Activated CD4-positive, alpha-beta T cell treated with anti-CD3 and anti-CD28 coated beads, Interleukin-2, Interleukin-4, amounts not matched to agents 100 ng/mL and 50 ng/mL, durations not matched to agents 16 hours and 8 hours (primary cell): Measurements from ENCODE around the gene CYP11A1.
A peak's percentile ranks its signal among the peaks of the same experiment; 100 is the strongest.

Experiments used
- DNase-seq: peaks from one replicate; pipeline ENCODE4 v3.0.0-alpha.2; 2020; ENCODE audit warnings: low spot score

The CYP11A1 gene

GRCh38 chr15:74367296-74367854 lies at the start of gene CYP11A1:
Gene CYP11A1 (minus strand): TSS chr15:74367646. CDS start chr15:74367585, 61 bp downstream.
- no peak for DNase-seq

GRCh38 chr15:74417225-74417624 lies 49.8 kb upstream of the CYP11A1 start:
- DNase-seq: no peak

DNA sequence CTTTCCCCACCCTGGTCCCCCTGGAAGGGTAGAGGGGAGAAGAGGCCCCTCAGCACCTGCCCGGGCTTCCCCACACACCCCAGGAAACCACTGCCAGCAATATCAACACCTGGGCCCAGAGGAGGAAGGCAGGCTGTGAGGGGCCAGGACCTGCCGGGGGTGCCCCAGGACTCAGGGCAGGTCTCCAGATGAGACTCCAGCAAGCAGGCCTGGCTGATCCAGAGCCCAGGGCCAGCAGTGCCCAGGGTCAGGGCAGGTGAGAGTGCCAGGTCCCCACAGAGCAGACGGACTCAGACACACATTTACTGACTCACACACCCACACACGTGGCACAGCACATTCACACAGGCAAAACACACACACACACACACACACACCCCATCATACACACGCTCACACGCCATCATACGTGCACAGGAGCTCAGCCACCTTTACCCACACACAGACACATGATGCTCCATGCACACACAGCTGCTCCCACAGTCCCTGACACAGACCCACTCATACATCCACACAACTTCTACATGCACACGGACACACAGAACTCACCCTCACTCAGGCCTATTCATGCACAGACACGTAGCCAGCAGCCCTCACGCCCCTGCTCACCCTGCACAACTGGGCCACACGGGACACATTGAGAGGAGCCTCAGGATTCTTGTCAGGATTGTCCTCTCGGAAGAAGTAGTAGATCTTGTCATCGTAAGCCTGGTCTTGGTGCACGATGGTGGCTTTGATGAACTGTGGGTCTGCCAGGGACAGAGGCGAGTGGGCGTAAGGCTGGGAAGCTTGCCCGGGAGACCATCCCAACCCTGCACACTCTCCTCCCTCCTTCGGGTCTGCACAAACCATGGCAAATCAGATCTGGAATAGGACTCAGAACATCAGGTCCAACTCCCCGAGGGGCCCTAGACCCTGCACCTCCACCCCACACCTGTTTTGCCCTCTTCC lies 48.8 kb upstream of the CYP11A1 start:
- DNase-seq: no peak

DNA sequence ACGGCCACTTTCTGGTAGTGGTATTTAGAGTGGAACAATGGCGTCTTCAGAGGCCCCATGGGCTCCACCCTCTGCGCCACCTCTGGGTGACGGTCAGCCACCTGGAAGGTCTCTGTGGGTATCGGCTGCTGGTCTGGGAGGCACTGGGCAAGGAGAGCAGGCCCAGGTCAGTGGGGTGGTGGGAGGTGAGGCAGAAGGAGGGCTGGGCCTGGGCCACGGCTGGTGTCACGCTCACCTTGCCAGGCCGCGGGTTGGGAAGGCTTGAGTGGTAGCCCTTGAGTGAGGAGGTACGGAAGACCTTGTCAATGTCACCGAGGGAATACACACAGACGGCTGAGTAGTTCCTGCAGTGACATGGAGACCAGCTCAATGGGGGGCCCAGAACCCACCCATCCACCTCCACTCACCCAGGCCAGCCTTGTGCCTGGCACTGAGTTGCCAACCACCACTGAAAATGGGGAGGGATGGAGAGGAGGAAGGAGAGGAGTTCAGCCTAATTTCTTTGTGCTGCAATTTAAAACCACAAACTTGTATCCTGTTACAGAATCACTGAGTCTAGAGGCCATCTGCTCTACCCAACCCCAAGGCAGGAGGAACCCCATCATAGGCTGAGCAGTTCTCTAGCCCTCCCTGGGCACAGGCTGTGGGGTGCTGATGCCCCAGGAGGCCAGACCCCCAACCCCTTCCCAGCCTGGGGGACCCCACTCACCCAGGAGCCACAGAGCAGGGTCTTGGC lies 47.3 kb upstream of the CYP11A1 start:
- DNase-seq: no peak

GRCh38 chr15:74414081-74414580 lies 46.7 kb upstream of the CYP11A1 start:
- no peak for DNase-seq

GRCh38 chr15:74413350-74414080 lies 46.1 kb upstream of the CYP11A1 start:
- no peak for DNase-seq

DNA sequence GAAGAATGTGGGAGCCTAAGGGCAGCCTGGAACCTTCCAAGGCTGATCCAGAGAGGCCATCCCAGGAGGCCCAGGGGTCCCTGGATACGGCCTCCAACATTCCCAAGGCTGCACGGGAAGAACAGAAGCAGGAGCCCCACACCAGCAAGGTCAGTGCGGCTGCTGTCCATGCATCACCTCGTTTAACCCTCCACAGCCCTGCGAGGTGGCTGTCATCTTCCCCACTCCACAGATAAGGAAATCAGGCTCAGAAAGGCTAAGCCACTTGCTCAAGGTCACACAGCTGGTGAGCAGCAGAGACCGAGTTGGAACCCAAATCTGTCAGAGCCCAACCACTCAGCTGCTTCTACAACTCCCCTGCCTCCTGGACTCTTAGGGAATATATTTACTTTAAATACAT lies 44.7 kb upstream of the CYP11A1 start:
- no peak for DNase-seq

GRCh38 chr15:74411686-74412085 lies 44.2 kb upstream of the CYP11A1 start:
- DNase-seq: no peak

DNA sequence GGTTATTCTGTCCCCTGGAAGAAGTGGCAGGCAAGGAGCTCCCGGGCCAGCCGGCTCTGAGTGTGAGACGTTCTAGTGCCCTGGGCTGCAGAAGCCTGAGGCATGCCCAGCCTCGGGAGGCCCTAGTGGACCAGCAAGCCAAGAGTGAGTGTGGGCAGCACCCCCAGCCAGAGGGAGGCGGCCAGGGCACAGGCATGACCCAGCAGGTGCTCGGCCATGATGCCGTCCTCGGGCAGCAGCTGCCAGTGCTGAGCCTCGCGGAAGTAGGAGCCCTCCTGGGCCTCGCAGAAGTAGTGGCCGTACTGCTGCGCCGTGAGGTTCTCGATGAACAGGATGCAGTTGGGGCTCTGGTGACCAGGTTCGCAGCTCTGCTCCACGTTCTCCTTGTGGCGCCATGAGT lies 43.1 kb upstream of the CYP11A1 start:
- DNase-seq: no peak

GRCh38 chr15:74409225-74409624 lies 41.8 kb upstream of the CYP11A1 start:
- DNase-seq: no peak

GRCh38 chr15:74408815-74409214 lies 41.4 kb upstream of the CYP11A1 start:
- DNase-seq: no peak

DNA sequence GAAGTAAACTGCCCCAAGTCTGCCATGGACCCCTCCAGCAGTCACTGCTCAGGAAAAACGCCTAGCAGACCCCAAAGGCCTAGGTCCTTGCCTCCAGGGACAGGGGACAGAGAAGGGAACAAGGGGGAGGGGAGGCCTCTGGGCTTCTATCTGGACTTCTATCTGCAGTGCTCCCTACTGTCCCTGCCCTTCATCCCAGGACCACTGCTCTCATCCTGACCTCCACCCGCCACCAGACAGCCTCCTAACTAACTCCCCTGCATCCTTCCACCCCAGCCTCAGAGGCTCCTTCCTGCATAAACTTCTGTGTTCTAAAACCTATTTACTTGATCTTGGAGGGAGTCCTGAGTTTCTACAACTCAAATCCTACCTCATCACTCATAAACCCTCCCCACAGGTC lies 40.9 kb upstream of the CYP11A1 start:
- no peak for DNase-seq

DNA sequence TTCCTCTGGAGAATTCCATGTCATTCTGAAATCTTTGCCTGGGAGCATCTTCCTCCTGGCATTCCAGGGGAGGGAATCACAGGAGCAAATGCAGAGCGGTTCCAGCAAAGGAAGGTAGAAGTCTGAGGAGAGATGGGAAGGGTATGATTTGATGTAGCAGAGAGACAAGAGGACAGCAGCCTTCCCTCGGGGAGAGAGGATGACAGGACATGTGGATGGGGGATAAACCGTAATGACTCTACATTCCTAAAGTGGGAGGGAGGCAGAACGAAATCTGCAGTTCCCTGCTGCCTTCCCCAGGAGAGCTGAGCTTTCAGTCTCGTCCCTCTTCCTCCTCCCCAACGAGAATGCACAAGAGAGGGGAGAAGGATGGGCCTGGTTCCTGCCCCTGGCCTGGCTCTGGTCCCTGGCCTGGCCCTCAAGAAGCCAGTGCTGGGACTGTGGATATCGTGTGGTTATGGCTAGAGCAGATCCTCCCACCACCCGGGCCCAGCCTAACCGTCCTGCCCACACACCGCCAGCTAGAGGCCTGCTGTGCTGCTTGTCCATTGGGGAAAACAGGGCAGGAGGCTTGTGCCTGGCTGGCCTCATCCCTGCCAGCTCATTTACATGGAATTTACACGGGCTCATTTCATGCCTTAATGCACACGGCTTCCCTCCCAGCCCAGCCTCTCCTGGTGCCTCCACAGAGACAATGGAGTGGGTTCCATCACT lies 39.7 kb upstream of the CYP11A1 start:
- no peak for DNase-seq

DNA sequence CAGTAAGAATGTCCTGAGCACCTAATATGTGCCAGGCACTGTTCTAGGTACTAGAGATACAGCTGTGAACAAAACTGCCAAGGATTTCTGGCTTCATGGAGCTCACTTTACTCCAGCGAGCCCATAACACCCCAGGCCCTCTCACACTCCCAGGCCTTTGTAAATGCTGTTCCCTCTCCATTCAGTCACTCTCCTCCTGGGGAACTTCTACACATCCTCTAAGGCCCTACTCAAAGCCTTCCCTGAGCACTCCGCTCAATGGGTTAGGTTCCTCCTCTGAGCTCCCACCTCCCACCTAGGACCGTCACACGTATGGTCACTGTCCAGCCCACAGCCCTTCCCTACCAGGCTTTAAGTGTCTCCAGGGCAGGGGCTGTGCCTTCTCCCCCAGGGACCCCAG lies 39.1 kb upstream of the CYP11A1 start:
- DNase-seq: no peak

DNA sequence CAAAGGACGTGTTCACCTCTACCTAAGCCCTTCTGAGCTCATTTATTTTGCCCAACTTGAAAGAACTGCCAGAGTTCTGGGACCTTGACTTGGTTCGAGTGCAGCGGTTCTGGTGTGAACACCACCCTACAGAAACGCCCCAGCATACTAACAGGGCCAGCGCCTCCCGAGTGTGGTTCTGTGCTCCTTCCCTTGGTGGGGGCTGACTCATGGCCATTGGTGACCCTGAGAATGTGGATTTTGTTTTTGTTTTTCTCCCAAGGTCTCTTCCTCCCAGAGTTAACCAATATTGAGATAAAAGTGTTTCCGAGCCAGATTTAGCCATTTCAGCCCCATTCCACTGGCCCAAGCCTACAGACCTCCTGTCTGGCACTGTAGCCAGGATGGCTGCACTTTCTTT lies 38.4 kb upstream of the CYP11A1 start:
- no peak for DNase-seq

DNA sequence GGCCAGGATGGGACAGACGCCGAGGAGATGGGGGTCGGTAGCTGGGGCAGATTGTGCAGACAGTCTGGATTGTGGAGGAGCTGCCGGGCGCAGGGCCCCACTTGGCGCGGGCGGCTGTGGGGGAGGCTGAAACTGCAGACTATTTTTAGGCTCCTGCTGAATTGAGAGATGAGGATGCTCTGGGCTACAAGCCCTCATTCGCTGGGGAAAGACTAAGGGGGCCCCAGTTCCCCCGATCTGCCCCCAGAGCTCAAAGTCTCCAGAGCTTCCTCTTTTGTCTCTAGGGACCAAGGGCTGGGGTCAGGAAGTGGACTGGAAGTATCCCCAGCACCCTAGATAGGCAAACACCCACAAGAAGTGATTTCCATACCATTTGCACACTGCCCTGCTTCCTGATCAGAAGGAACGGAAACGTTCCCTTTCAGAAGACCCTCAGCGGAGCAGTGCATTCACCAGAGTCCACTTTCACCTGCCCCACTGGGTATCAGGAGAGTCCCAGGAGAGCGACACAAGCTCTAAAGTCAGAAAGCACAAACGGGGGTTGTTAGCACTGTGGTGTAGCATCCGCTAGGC lies 36.6 kb upstream of the CYP11A1 start:
- no peak for DNase-seq

DNA sequence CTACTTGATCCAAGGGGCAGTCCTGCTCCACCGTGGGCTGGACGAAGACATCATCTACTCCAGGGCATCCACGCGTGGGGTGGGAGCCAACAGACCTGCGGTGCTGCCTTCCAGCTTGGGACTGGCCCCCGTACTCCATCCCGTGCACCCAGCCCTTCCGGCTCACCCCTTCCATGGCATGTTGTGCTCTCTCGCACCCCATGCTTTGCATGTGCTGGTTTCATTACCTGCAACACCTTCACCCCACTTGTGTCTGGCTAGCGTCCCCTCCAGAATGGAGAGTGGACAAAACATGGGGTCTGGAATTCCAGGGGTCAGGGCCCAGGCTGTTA lies 36.1 kb upstream of the CYP11A1 start:
- no peak for DNase-seq

DNA sequence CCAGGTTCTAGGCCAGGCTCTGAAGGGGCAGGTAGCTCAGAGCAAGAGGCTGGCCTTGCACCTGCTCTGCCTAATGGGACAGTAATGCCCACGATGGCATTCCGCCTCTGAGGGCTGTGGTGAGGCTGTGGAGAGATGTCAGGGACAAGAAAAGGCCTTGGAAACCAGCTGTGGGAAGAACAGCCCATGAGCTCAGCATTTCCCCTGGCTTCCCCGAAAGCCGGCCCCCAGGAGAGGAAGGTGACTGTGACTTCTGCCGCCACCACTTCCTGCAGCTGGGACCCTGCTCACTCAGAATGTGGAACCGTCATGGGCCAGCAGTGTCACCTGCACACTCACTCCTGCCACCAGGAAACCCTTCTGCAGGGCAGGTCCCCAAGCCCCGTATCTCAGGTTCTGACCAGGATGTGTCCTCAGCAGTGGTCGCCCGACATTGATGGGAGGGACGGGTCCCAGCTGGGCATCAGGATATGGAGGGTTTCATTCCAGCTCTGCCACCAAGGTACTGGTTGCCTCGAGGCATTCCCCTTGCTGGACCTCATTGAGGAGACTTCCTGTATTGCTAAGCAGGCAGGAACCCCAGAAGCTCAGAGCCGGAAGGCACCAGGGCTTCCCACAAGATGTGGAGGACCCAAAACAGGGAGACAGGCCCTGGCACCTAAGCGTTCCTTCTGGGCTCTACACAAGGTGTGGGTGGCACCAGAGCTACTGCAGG lies 35.6 kb upstream of the CYP11A1 start:
- peak; percentile 91 for DNase-seq

DNA sequence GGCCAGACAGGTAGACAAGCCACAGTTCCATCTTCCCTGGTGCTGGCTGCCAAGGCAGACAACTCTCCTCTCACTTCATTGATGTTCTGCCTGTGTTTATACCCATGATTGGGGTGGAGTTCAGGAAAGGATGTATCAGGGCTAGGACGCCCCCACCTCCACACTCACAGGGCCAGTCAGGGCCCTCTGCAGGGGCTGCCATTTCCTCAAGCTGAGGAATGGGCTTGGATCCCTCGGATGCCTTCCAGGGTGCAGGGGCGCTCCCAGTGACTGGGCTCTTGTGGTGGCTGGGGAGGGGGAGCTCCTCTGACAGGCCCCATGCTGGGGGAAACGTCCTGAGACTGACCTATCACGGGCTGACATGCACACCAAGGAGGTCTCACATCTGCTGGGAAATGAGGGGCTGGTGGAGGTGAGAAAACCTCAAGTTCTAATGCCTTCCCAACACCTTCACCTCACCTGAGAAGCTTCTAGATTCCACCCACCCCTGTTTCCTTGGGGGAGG lies 34.9 kb upstream of the CYP11A1 start:
- peak; percentile 30 for DNase-seq
